Erythroblast (primary cell): ENCODE measurements around the gene SLC2A3.
"Not testable (repeated sequence)": the region's sequence is repeated elsewhere in the genome, so short reads cannot be mapped to it uniquely, and the experiment has no call there.

Experiments
- GATA1 ChIP-seq: IDR thresholded peaks from 2 replicates; pipeline ENCODE4 v1.6.1; 2011; ENCODE audit warnings: low read depth, mild to moderate bottlenecking, control low read depth, low read length, moderate library complexity
- POLR2A ChIP-seq: IDR thresholded peaks from 2 replicates; pipeline ENCODE4 v1.6.1; 2011; ENCODE audit warnings: mild to moderate bottlenecking, low read length

DNA sequence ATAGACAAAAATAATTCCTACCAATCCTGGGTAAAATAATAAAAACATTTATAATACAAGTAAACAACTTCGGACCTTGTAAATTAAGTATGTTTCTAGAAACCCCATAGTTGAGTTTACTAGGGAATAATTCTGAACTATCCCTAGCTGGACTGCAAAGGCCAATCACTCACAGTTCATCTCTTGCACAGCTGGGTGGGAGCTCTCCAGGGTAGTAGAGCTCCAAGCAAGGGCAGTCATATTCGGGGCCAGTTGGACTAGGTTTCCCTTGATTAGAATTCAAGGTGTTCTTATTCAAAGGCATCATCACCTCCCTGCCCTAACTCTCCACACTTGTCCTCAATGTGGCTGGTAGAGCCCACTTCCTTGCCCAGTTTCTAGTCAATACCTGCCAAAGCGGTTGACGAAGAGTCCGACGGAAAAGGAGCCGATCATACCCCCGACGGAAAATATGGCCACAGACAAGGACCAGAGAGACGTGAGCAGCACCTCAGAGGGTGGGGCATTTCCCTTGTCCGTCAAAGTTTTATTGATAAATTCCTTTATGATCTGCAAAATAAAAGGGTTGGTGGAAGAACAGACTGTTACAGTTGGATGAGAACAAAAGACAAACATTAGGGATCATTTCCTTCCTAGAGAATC lies 3.3 kb downstream of the SLC2A3 start:
- TF ChIP-seq POLR2A, GATA1: not testable (repeated sequence)
